HG03039 (cell line): Measurements from ENCODE around the gene FZR1.

Experiments used
- ATAC-seq: cut with Tn5 transposase; IDR thresholded peaks from one replicate; pipeline ENCODE4 v1.9.1; 2021; ENCODE audit warnings: mild to moderate bottlenecking, moderate library complexity; ENCODE audit not compliant: unreplicated experiment

Gene FZR1

DNA sequence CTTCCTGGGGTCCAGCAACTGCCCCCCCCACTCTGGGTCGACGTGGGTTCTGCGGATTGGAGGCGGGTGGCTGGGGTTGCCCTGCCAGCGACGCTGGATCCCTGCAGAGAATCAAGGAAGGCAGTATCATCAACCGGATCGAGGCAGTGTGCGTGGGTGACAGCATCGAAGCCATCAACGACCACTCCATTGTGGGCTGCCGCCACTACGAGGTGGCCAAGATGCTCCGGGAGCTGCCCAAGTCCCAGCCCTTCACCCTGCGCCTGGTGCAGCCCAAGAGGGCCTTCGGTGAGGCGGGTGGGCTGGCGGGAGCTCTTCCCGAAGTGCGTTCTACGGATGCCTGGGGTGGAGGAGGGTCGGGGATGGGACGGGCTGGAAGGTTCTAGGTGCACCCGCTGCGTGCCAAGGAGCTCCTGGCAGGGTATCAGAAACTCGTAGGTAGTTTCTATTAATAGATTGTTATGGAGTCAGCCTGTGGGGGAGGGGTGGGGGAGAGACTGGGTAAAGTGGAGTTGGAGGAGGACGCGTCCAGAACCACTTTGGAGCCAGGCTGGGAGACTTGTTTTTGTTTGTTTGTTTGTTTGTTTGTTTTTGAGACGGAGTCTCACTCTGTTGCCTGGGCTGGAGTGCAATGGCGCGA lies 80.7 kb downstream of the FZR1 start:
- ATAC-seq, result no peak
